HepG2 (cell line): ENCODE data around the gene LEP. TPM values are rescaled to one million over a fixed set of nuclear protein-coding genes. Genes with fewer than 3 reads are reported as not detected.

Experiments used
- ATAC-seq: fragments of 200-7000 bp; cut with Tn5 transposase; 3 replicates; pipeline ENCODE4 v1.9.1; 2020; ENCODE audit warnings: mild to moderate bottlenecking, moderate library complexity
- BruUV-seq: library from RNA; stranded (reverse); fragments of 400-500 nt; replicated peaks from 2 replicates; lab custom pipeline; 2021; lab: Mats Ljungman, UMichigan
- CTCF ChIA-PET: fragments of 300-600 bp; formaldehyde crosslinking; extraction: SDS; loops from one replicate; lab custom pipeline; 2021; ENCODE audit warnings: low total read pairs, inconsistent platforms, low intra/inter-chr PET ratio; lab: Yijun Ruan, JAX
- POLR2A ChIA-PET: fragments of 350-600 bp; sonication (Branson Sonifier 250); formaldehyde crosslinking; loops from one replicate; lab custom pipeline; 2020; ENCODE audit warnings: antibody characterized with exemption, inconsistent platforms; lab: Yijun Ruan, JAX
- DNase-seq: peaks from one replicate; pipeline ENCODE4 v3.0.0-alpha.2; 2015; ENCODE audit warnings: low spot score
- FAIRE-seq: peaks from 3 replicates; lab custom pipeline; 2011; peaks lifted over from hg19 to GRCh38; lab: Jason Lieb, UNC
- H2AFZ ChIP-seq: one replicate; pipeline ENCODE4 v1.6.1; 2011; ENCODE audit warnings: low read length, inconsistent platforms
- H3K27ac ChIP-seq: fragments of 300-600 bp; 3 replicates; pipeline ENCODE4 v1.8.0; 2011; ENCODE audit warnings: mixed run types, mild to moderate bottlenecking, mixed read lengths, low read length, inconsistent platforms; ENCODE audit not compliant: insufficient read depth; ENCODE audit errors: extremely low read length
- H3K27me3 ChIP-seq, 2 experiments: fragments of 200-600 bp in 1 of 2; 2 replicates in 1 of 2; 3 replicates in 1 of 2; pipeline versions ENCODE4 v1.6.0 to v1.8.0; 2011; ENCODE audit warnings: low read length in 2 of 2, mild to moderate bottlenecking in 2 of 2, moderate library complexity in 2 of 2, inconsistent platforms in 1 of 2; ENCODE audit not compliant: insufficient read depth in 2 of 2, control insufficient read depth in 1 of 2
- H3K36me3 ChIP-seq, 2 experiments: fragments of 200-600 bp in 1 of 2; replicated peaks in 1 of 2; 2 replicates in 1 of 2; 3 replicates in 1 of 2; pipeline versions ENCODE4 v1.5.1 to v1.8.0; 2011; ENCODE audit warnings: low read length in 2 of 2, inconsistent platforms in 1 of 2; ENCODE audit not compliant: insufficient read depth in 2 of 2, control insufficient read depth in 1 of 2
- H3K4me1 ChIP-seq: 2 replicates; pipeline ENCODE4 v1.5.1; 2012; ENCODE audit warnings: low read length, inconsistent platforms; ENCODE audit not compliant: insufficient read depth
- H3K4me2 ChIP-seq: 2 replicates; pipeline ENCODE4 v1.6.0; 2011; ENCODE audit warnings: low read depth, low read length, inconsistent platforms
- H3K4me3 ChIP-seq, 3 experiments: fragments of 200-600 bp in 1 of 3; sonication (generic), shearing (Covaris generic) in 1 of 3; replicated peaks in 1 of 3; 2 replicates each; pipeline ENCODE4 v1.5.1; 2011 to 2016; ENCODE audit warnings: low read length in 3 of 3, inconsistent platforms in 2 of 3, low read depth in 2 of 3, mild to moderate bottlenecking in 2 of 3, control low read depth in 1 of 3, mixed read lengths in 1 of 3; ENCODE audit not compliant: insufficient read depth in 1 of 3
- H3K79me2 ChIP-seq: one replicate; pipeline ENCODE4 v1.6.1; 2011; ENCODE audit warnings: low read length, inconsistent platforms; ENCODE audit not compliant: insufficient read depth
- H3K9ac ChIP-seq: 2 replicates; pipeline ENCODE4 v1.6.0; 2011; ENCODE audit warnings: mild to moderate bottlenecking, low read depth, low read length, inconsistent platforms; ENCODE audit not compliant: insufficient read depth
- H3K9me3 ChIP-seq: 2 replicates; pipeline ENCODE4 v1.5.1; 2012; ENCODE audit warnings: mild to moderate bottlenecking, low read length
- H4K20me1 ChIP-seq: 2 replicates; pipeline ENCODE4 v1.6.0; 2011; ENCODE audit warnings: inconsistent platforms, mild to moderate bottlenecking, low read length, moderate library complexity; ENCODE audit not compliant: insufficient read depth
- AGO1 ChIP-seq: fragments of 200-400 bp; formaldehyde crosslinking; IDR thresholded peaks from 2 replicates; pipeline ENCODE4 v1.6.1; 2017; ENCODE audit warnings: mild to moderate bottlenecking, low read depth, low read length, moderate library complexity; ENCODE audit not compliant: poor library complexity, severe bottlenecking
- KDM2A ChIP-seq: sonication (generic); formaldehyde crosslinking; IDR thresholded peaks from 2 replicates; pipeline ENCODE4 v1.4.0; 2020; ENCODE audit warnings: low read depth, missing genetic modification reagents, borderline replicate concordance
- NR2C2 ChIP-seq: sonication (generic); formaldehyde crosslinking; IDR thresholded peaks from 2 replicates; pipeline ENCODE4 v1.4.0; 2020; ENCODE audit warnings: missing genetic modification reagents, mild to moderate bottlenecking, moderate library complexity, borderline replicate concordance
- PTBP1 ChIP-seq: fragments of 200-400 bp; formaldehyde crosslinking; IDR thresholded peaks from 2 replicates; pipeline ENCODE4 v1.6.1; 2018; ENCODE audit warnings: low read length, low read depth; ENCODE audit not compliant: poor library complexity, severe bottlenecking
- REL ChIP-seq: sonication (generic); formaldehyde crosslinking; conservative IDR thresholded peaks from 2 replicates; pipeline ENCODE4 v1.8.0; 2022; ENCODE audit warnings: mild to moderate bottlenecking, missing genetic modification reagents, moderate library complexity
- RFX3 ChIP-seq: IDR thresholded peaks from 2 replicates; pipeline ENCODE4 v1.6.1; 2016; ENCODE audit warnings: missing biosample characterization, missing genetic modification reagents
- SAP130 ChIP-seq: IDR thresholded peaks from 2 replicates; pipeline ENCODE4 v1.6.1; 2016; ENCODE audit warnings: low read depth
- SNAI1 ChIP-seq: sonication (generic); formaldehyde crosslinking; IDR thresholded peaks from 2 replicates; pipeline ENCODE4 v1.5.0; 2020; ENCODE audit warnings: mild to moderate bottlenecking, missing genetic modification reagents, borderline replicate concordance
- ZBED4 ChIP-seq: sonication (generic); formaldehyde crosslinking; IDR thresholded peaks from 2 replicates; pipeline ENCODE4 v1.4.0; 2020; ENCODE audit warnings: missing genetic modification reagents, borderline replicate concordance
- ZBTB7A ChIP-seq: sonication (generic); formaldehyde crosslinking; IDR thresholded peaks from 2 replicates; pipeline ENCODE4 v1.8.0; 2022; ENCODE audit warnings: mild to moderate bottlenecking, missing genetic modification reagents
- ZNF335 ChIP-seq: sonication (generic); formaldehyde crosslinking; IDR thresholded peaks from 2 replicates; pipeline ENCODE4 v1.4.0; 2020; ENCODE audit warnings: missing genetic modification reagents
- ZNF34 ChIP-seq: sonication (generic); formaldehyde crosslinking; IDR thresholded peaks from 2 replicates; pipeline ENCODE4 v1.4.0; 2020; ENCODE audit warnings: mild to moderate bottlenecking, missing genetic modification reagents, borderline replicate concordance
- ZNF512B ChIP-seq: sonication (generic); formaldehyde crosslinking; IDR thresholded peaks from 2 replicates; pipeline ENCODE4 v1.5.1; 2020; ENCODE audit warnings: missing genetic modification reagents, mild to moderate bottlenecking, borderline replicate concordance
- ZNF549 ChIP-seq: sonication (generic); formaldehyde crosslinking; IDR thresholded peaks from 2 replicates; pipeline ENCODE4 v1.5.0; 2020; ENCODE audit warnings: missing genetic modification reagents
- ZNF710 ChIP-seq: sonication (generic); formaldehyde crosslinking; IDR thresholded peaks from 2 replicates; pipeline ENCODE4 v1.5.0; 2020; ENCODE audit warnings: mild to moderate bottlenecking, missing genetic modification reagents, borderline replicate concordance
- ZNF883 ChIP-seq: sonication (generic); formaldehyde crosslinking; IDR thresholded peaks from 2 replicates; pipeline ENCODE4 v1.5.1; 2020; ENCODE audit warnings: mild to moderate bottlenecking, missing genetic modification reagents; ENCODE audit errors: not compliant biosample characterization
- whole genome bisulfite sequencing: methylation state at CpG from one replicate; pipeline ENCODE4 v1.1.6; 2017; ENCODE audit warnings: low lambda C conversion rate; 5-methylcytosine and 5-hydroxymethylcytosine counted together
- in situ Hi-C: cut with HindIII; loops from 2 replicates; pipeline ENCODE4 v1.10.0; 2017; ENCODE audit warnings: low pct_unique_long_range_greater_than_20kb; ENCODE audit not compliant: extremely low pct_ligation_motif_present
- intact Hi-C: fragments of 100-400 bp; cut with micrococcal nuclease; formaldehyde crosslinking; loops from one replicate; pipeline ENCODE4 v1.10.0; 2022; ENCODE audit not compliant: unreplicated experiment
- polyA plus RNA-seq, 8 experiments: library from polyadenylated mRNA; depleted of rRNA in 3 of 8; stranded (reverse) in 7 of 8; unstranded in 1 of 8; fragments of >200 nt; fragmentation: Illumina TruSeq in 4 of 8; extraction: Trizol in 4 of 8; gene quantifications; 2 replicates each; pipeline versions ENCODE4 v1.2.1 to v1.2.3, GENCODE V29; 2011 to 2016; ENCODE audit warnings: low read depth in 4 of 8, missing spikeins in 1 of 8, mixed read lengths in 1 of 8; ENCODE audit not compliant: insufficient read depth in 1 of 8
- total RNA-seq, 5 experiments: library from RNA; depleted of rRNA; stranded (reverse); fragments of >200 nt; fragmentation: Illumina TruSeq; extraction: Trizol; gene quantifications; 2 replicates each; pipeline ENCODE4 v1.2.3, GENCODE V29; 2016; ENCODE audit warnings: low read depth in 1 of 5

Gene LEP
- total and polyA plus RNA-seq, 2 of the 13 experiments (the other 11 are each of a cell fraction or from before 2014, with no cell fraction given), result 0.05 TPM; not detected in 1

GRCh38 chr7:128210036-128210347 is 31.1 kb upstream of the LEP start:
- CTCF ChIA-PET, result interaction anchor here (1.4 to 3.6 kb wide), 3 partner anchors 74 to 502 kb away, joined by 7 to 36 read pairs (median 25); no protein-coding TSS in a partner anchor
- ATAC-seq (peak; percentile 6; the same call in 1 of the 3 replicates), DNase-seq (no peak), FAIRE-seq (no peak)
- no TSS peak for BruUV-seq
- H3K4me3 ChIP-seq, result no peak overlapping the region
- no peaks in the 10 kb centered on the region for H4K20me1 ChIP-seq
- POLR2A ChIA-PET, result interaction anchor here (0.7 to 1.0 kb wide), 2 partner anchors 501 to 859 kb away, joined by 4 to 5 read pairs; no protein-coding TSS in a partner anchor
- H3K9ac ChIP-seq, result no peak overlapping the region
- in situ Hi-C loops, result no loop called here
- no peak overlapping the region for H3K4me2 ChIP-seq
- 29% methylated on average over 3 of the region's 3 CpGs for WGBS
- H3K36me3 ChIP-seq, result no peaks in the 10 kb centered on the region
- no peaks in the 10 kb centered on the region for H3K9me3 ChIP-seq
- no peak overlapping the region for H2AFZ ChIP-seq
- intact Hi-C loops, result loop anchor here (10.0 kb wide), 1 partner anchor 705 kb away; no protein-coding TSS in a partner anchor
- no peaks in the 10 kb centered on the region for H3K79me2 ChIP-seq
- H3K27me3 ChIP-seq, result peaks cover 0 to 67% of the 10 kb centered on the region in 2 experiments; a peak in 4 of 5 replicates
- 0 out of 2 replicates have a peak, but pooled peaks cover 11% of the 10 kb centered on the region for H3K4me1 ChIP-seq
- H3K27ac ChIP-seq, result no peak overlapping the region
- TF ChIP-seq ZBED4 (no peak), AGO1 (no peak), NR2C2 (CRISPR knock-in tag) (no peak), ZNF710 (CRISPR knock-in tag) (peak; percentile 19; the same call in 1 of the 2 replicates), RFX3 (no peak), KDM2A (0 out of 2 replicates have a peak, but pooled peaks have one; percentile 1), ZNF34 (no peak), ZNF883 (CRISPR knock-in tag) (no peak), ZBTB7A (CRISPR knock-in tag) (no peak), ZNF512B (no peak), REL (CRISPR knock-in tag) (no peak), SAP130 (CRISPR knock-in tag) (no peak), ZNF335 (no peak), SNAI1 (CRISPR knock-in tag) (no peak), ZNF549 (CRISPR knock-in tag) (no peak), PTBP1 (no peak)
